OCI-LY1 (cell line): ENCODE measurements around the gene IL7R.

Experiments used
- EZH2 ChIP-seq: fragments of 200-600 bp; sonication (generic), shearing (Covaris generic); IDR thresholded peaks from 2 replicates; pipeline ENCODE4 v1.8.0; 2017; ENCODE audit warnings: borderline replicate concordance, mixed run types, mild to moderate bottlenecking, antibody characterized with exemption, low read length, moderate library complexity, mixed read lengths
- TF ChIP-seq, protein P1 (sequence below): fragments of 200-600 bp; sonication (generic), shearing (Covaris generic); IDR thresholded peaks from 2 replicates; pipeline ENCODE4 v1.5.1; 2017; ENCODE audit warnings: mild to moderate bottlenecking, antibody characterized with exemption, low read length, moderate library complexity, mixed read lengths

DNA sequence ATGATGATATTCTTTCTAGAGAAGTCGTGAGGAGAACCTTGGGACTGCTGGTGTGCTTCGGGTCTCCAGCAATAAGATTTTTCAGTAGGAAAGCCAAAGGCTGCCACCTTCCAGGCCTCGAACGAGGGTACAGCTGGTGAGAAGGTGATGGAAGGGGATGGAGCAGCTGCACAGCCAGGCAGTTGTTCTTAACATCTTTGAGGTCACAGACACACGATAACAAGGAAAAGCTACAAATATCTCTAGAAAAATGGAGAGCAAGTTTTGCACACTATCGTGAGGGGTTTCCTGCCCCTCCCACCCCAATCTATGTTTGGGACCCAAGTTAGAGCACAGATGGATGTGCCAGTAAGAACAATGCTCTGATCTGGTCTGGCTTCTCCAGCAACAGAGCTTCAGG lies 6.8 kb upstream of the IL7R start:
- TF ChIP-seq EZH2: no peak
- TF ChIP-seq, protein P1, sequence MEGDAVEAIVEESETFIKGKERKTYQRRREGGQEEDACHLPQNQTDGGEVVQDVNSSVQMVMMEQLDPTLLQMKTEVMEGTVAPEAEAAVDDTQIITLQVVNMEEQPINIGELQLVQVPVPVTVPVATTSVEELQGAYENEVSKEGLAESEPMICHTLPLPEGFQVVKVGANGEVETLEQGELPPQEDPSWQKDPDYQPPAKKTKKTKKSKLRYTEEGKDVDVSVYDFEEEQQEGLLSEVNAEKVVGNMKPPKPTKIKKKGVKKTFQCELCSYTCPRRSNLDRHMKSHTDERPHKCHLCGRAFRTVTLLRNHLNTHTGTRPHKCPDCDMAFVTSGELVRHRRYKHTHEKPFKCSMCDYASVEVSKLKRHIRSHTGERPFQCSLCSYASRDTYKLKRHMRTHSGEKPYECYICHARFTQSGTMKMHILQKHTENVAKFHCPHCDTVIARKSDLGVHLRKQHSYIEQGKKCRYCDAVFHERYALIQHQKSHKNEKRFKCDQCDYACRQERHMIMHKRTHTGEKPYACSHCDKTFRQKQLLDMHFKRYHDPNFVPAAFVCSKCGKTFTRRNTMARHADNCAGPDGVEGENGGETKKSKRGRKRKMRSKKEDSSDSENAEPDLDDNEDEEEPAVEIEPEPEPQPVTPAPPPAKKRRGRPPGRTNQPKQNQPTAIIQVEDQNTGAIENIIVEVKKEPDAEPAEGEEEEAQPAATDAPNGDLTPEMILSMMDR: no peak
